Colon (tissue), 2 donors: Measurements from ENCODE around the gene MBD1.
"Not testable (repeated sequence)": the region's sequence is repeated elsewhere in the genome, so short reads cannot be mapped to it uniquely, and the experiment has no call there.

Experiments
- FAIRE-seq: peaks from 2 replicates; lab custom pipeline; 2012; peaks lifted over from hg19 to GRCh38; lab: Jason Lieb, UNC
- donor health status: control.
- donor health status: control.

Gene MBD1

GRCh38 chr18:50273203-50274043, 7.9 kb downstream of the MBD1 start:
- no peak for FAIRE-seq

- FAIRE-seq, result no peak
These were observed 8.8 kb downstream of the MBD1 start for GRCh38 chr18:50272568-50272967.

GRCh38 chr18:50268022-50268747, 13.1 kb downstream of the MBD1 start:
- FAIRE-seq, result no peak

GRCh38 chr18:50266248-50266704, 15.0 kb downstream of the MBD1 start, which contains the start of gene CFAP53:
Gene CFAP53, minus strand, starts transcription at chr18:50266495. Its CDS starts 91 bp downstream, at chr18:50266404.
- no peak for FAIRE-seq

GRCh38 chr18:50262977-50263376, 18.3 kb downstream of the MBD1 start:
- no peak for FAIRE-seq

- FAIRE-seq, result no peak
These were observed 30.4 kb downstream of the MBD1 start for GRCh38 chr18:50250935-50251334.

GRCh38 chr18:50249576-50249975, 31.7 kb downstream of the MBD1 start:
- FAIRE-seq, result no peak

- no peak for FAIRE-seq
These were observed 33.8 kb downstream of the MBD1 start for GRCh38 chr18:50247561-50247960.

- not testable (repeated sequence) for FAIRE-seq
These were observed 39.6 kb downstream of the MBD1 start for GRCh38 chr18:50241768-50242167.

GRCh38 chr18:50240080-50240563, 41.2 kb downstream of the MBD1 start:
- FAIRE-seq, result no peak

- FAIRE-seq, result no peak
These were observed 48.9 kb downstream of the MBD1 start for GRCh38 chr18:50232419-50232818.

- FAIRE-seq, result no peak
These were observed 49.7 kb downstream of the MBD1 start for GRCh38 chr18:50231621-50232020.

- not testable (repeated sequence) for FAIRE-seq
These were observed 61.1 kb downstream of the MBD1 start for GRCh38 chr18:50220249-50220648.
